PC-3 (cell line): ENCODE data around the gene AREL1.

Source experiments
- CTCF ChIP-seq: fragments of 300-600 bp; sonication (generic); conservative IDR thresholded peaks from 2 replicates; pipeline ENCODE4 v1.5.1; 2017; ENCODE audit warnings: antibody characterized with exemption, low read depth, mild to moderate bottlenecking, low read length
- EZH2 ChIP-seq: fragments of 300-600 bp; sonication (generic); IDR thresholded peaks from one replicate; pipeline ENCODE4 v1.6.1; 2017; ENCODE audit warnings: antibody characterized with exemption, mild to moderate bottlenecking, low read length; ENCODE audit not compliant: unreplicated experiment

- TF ChIP-seq CTCF (no peak), EZH2 (no peak)
Measured at GRCh38 chr14:74737753-74738325, 25.0 kb upstream of the AREL1 start.
